D721Med (cell line): ENCODE results near the gene IL4R.

Experiments
- DNase-seq: peaks from one replicate; pipeline ENCODE4 v3.0.0; 2011; ENCODE audit warnings: low spot score; ENCODE audit not compliant: insufficient read length
- FAIRE-seq: peaks from 2 replicates; lab custom pipeline; 2011; peaks lifted over from hg19 to GRCh38; lab: Jason Lieb, UNC
- CTCF ChIP-seq: IDR thresholded peaks from 2 replicates; pipeline ENCODE4 v1.5.1; 2012; ENCODE audit warnings: mild to moderate bottlenecking, control low read depth; ENCODE audit not compliant: insufficient read depth; ENCODE audit errors: missing control alignments

Gene IL4R

GRCh38 chr16:27289669-27290068 is 24.1 kb upstream of the IL4R start:
- FAIRE-seq (no peak), DNase-seq (no peak)
- no peak for TF ChIP-seq CTCF

- no peak for TF ChIP-seq CTCF
- FAIRE-seq (no peak), DNase-seq (no peak)
These were observed 23.2 kb upstream of the IL4R start for GRCh38 chr16:27290562-27290961.

GRCh38 chr16:27291106-27291505 is 22.7 kb upstream of the IL4R start:
- no peak for DNase-seq
- FAIRE-seq, result no peak
- TF ChIP-seq CTCF, result no peak

GRCh38 chr16:27291722-27292240 is 22.0 kb upstream of the IL4R start:
- TF ChIP-seq CTCF, result no peak
- FAIRE-seq (no peak), DNase-seq (no peak)

- no peak for FAIRE-seq
These were observed 20.4 kb upstream of the IL4R start for GRCh38 chr16:27293343-27293742.

GRCh38 chr16:27298132-27298531 is 15.6 kb upstream of the IL4R start:
- FAIRE-seq, result no peak
- DNase-seq, result no peak
- TF ChIP-seq CTCF, result no peak

More at GRCh38 chr16:27293343-27293742, 20.4 kb upstream of the IL4R start:
- no peak for TF ChIP-seq CTCF
- no peak for DNase-seq

- TF ChIP-seq CTCF, result no peak
- DNase-seq (no peak), FAIRE-seq (no peak)
These were observed 12.4 kb upstream of the IL4R start for GRCh38 chr16:27301236-27301861.
